PC-3 (cell line): ENCODE data around the gene MRPL50. TPM values are rescaled to one million over a fixed set of nuclear protein-coding genes. Genes with fewer than 3 reads are reported as not detected.
A peak's percentile ranks its signal among the peaks of the same experiment; 100 is the strongest.

ENCODE experiments used
- ATAC-seq: fragments of 200-7000 bp; cut with Tn5 transposase; 2 replicates; pipeline ENCODE4 v1.9.1; 2020; ENCODE audit warnings: mild to moderate bottlenecking, moderate library complexity
- BruUV-seq: library from RNA; stranded (reverse); fragments of 400-500 nt; replicated peaks from 2 replicates; lab custom pipeline; 2021; lab: Mats Ljungman, UMichigan
- CTCF ChIA-PET: fragments of 300-600 bp; sonication (Branson Sonifier 250); formaldehyde crosslinking; loops from one replicate; lab custom pipeline; 2022; ENCODE audit warnings: antibody characterized with exemption; lab: Charles Lee
- POLR2A ChIA-PET: fragments of 300-600 bp; sonication (Branson Sonifier 250); formaldehyde crosslinking; loops from one replicate; lab custom pipeline; 2022; ENCODE audit warnings: antibody characterized with exemption; ENCODE audit not compliant: unreplicated experiment; lab: Charles Lee
- DNase-seq: peaks from one replicate; pipeline ENCODE4 v3.0.0-alpha.2; 2015
- H2AFZ ChIP-seq: fragments of 300-600 bp; sonication (generic); 2 replicates; pipeline ENCODE4 v1.6.0; 2016; ENCODE audit warnings: antibody characterized with exemption, low read length
- H3F3A ChIP-seq: fragments of 300-600 bp; sonication (generic); one replicate; pipeline ENCODE4 v1.6.0; 2017; ENCODE audit warnings: antibody characterized with exemption, low read length, control low read depth, mild to moderate bottlenecking; ENCODE audit not compliant: unreplicated experiment
- H3K27ac ChIP-seq: fragments of 300-600 bp; sonication (generic); 2 replicates; pipeline ENCODE4 v1.5.1; 2016; ENCODE audit warnings: mild to moderate bottlenecking, low read length
- H3K27me3 ChIP-seq: fragments of 300-600 bp; sonication (generic); 2 replicates; pipeline ENCODE4 v1.6.1; 2016; ENCODE audit warnings: low read length, mixed read lengths
- H3K36me3 ChIP-seq: fragments of 300-600 bp; sonication (generic); 2 replicates; pipeline ENCODE4 v1.6.1; 2016; ENCODE audit warnings: low read depth, mixed run types, low read length, mixed read lengths
- H3K4me1 ChIP-seq: fragments of 300-600 bp; sonication (generic); 2 replicates; pipeline ENCODE4 v1.5.1; 2016; ENCODE audit warnings: low read length; ENCODE audit not compliant: insufficient read depth
- H3K4me2 ChIP-seq: fragments of 300-600 bp; sonication (generic); 2 replicates; pipeline ENCODE4 v1.6.0; 2016; ENCODE audit warnings: low read length
- H3K4me3 ChIP-seq: fragments of 300-600 bp; sonication (generic); 2 replicates; pipeline ENCODE4 v1.5.1; 2016; ENCODE audit warnings: mild to moderate bottlenecking, low read length, mixed read lengths
- H3K79me2 ChIP-seq: fragments of 300-600 bp; sonication (generic); 2 replicates; pipeline ENCODE4 v1.6.1; 2017; ENCODE audit warnings: low read length, mixed read lengths
- H3K9ac ChIP-seq: fragments of 300-600 bp; sonication (generic); 2 replicates; pipeline ENCODE4 v1.6.0; 2016; ENCODE audit warnings: mild to moderate bottlenecking, low read length
- H3K9me2 ChIP-seq: fragments of 300-600 bp; sonication (generic); replicated peaks from 2 replicates; pipeline ENCODE4 v1.6.1; 2016; ENCODE audit warnings: mixed run types, low read length, mixed read lengths
- H3K9me3 ChIP-seq: fragments of 300-600 bp; sonication (generic); 2 replicates; pipeline ENCODE4 v1.6.1; 2016; ENCODE audit warnings: low read length, mixed read lengths
- H4K20me1 ChIP-seq: fragments of 300-600 bp; sonication (generic); 2 replicates; pipeline ENCODE4 v1.6.1; 2016; ENCODE audit warnings: low read length, mixed read lengths
- EZH2 ChIP-seq: fragments of 300-600 bp; sonication (generic); IDR thresholded peaks from one replicate; pipeline ENCODE4 v1.6.1; 2017; ENCODE audit warnings: antibody characterized with exemption, mild to moderate bottlenecking, low read length; ENCODE audit not compliant: unreplicated experiment
- EZH2phosphoT487 ChIP-seq: fragments of 300-600 bp; sonication (generic); IDR thresholded peaks from 2 replicates; pipeline ENCODE4 v1.6.1; 2018; ENCODE audit warnings: mild to moderate bottlenecking, antibody characterized with exemption, low read length, borderline replicate concordance
- intact Hi-C: fragments of 100-400 bp; cut with micrococcal nuclease; formaldehyde crosslinking; loops from 2 replicates; pipeline ENCODE4 v1.9.0; 2023
- total RNA-seq: library from RNA; depleted of rRNA; stranded (reverse); fragments of >200 nt; gene quantifications from 2 replicates; pipeline ENCODE4 v1.2.3, GENCODE V29; 2014
- TF ChIP-seq, protein P1 (sequence below): fragments of 300-600 bp; sonication (generic); conservative IDR thresholded peaks from 2 replicates; pipeline ENCODE4 v1.5.1; 2017; ENCODE audit warnings: antibody characterized with exemption, low read depth, mild to moderate bottlenecking, low read length

The MRPL50 gene
- total RNA-seq, 1 experiment from 2014 or later: 10.2 TPM

DNA sequence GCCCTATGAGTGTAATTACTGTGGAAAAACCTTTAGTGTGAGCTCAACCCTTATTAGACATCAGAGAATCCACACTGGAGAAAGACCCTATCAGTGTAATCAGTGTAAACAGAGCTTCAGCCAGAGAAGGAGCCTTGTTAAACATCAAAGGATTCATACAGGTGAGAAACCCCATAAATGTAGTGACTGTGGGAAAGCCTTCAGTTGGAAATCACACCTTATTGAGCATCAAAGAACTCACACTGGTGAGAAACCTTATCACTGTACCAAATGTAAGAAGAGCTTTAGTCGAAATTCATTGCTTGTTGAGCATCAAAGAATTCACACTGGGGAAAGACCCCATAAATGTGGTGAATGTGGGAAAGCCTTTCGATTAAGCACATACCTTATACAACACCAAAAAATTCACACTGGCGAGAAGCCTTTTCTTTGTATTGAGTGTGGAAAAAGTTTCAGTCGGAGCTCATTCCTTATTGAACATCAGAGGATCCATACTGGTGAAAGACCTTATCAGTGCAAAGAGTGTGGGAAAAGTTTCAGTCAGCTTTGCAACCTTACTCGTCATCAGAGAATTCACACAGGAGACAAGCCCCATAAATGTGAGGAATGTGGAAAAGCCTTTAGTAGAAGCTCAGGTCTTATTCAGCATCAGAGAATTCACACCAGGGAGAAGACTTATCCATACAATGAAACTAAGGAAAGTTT lies 10.1 kb upstream of the MRPL50 start:
- BruUV-seq: no TSS peak
- POLR2A ChIA-PET: no interaction called here

DNA sequence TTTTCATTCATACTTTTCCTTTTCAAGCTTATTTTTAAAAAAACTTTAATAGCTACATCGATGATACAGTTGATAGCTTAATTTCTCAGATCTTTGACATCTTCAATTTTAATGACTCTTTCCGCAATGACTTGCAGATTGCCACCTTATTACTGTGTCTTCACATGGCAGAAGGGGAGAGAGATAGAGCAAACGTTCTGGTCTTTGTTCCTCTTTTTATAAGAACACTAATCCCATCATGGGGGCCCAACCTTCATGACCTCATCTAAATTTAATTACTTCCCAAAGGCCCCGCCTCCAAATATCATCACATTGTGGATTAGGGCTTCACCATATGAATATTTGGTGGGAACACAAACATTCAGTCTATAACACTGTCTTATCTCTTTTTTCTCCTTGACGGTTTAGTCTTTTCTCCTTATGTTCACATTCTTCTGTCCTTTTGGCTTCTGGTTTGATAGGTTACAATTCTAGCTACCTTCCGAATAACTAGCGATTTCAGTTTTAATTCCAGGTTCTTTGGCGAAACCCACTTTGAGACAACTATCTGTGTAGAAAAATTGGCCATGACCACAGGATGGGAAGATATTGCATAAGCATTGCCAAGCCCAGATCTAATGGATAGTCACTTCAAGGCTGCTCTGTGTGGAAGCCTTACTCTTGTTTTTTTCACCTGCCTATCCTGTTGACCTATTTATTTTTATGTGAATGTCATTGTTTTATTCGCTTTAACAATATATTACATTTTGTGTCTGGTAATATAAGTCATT lies 5.3 kb upstream of the MRPL50 start:
- H3K9ac ChIP-seq: no peak overlapping the region
- ATAC-seq: no peak
- no peak for TF ChIP-seq EZH2phosphoT487
- TF ChIP-seq, protein P1, sequence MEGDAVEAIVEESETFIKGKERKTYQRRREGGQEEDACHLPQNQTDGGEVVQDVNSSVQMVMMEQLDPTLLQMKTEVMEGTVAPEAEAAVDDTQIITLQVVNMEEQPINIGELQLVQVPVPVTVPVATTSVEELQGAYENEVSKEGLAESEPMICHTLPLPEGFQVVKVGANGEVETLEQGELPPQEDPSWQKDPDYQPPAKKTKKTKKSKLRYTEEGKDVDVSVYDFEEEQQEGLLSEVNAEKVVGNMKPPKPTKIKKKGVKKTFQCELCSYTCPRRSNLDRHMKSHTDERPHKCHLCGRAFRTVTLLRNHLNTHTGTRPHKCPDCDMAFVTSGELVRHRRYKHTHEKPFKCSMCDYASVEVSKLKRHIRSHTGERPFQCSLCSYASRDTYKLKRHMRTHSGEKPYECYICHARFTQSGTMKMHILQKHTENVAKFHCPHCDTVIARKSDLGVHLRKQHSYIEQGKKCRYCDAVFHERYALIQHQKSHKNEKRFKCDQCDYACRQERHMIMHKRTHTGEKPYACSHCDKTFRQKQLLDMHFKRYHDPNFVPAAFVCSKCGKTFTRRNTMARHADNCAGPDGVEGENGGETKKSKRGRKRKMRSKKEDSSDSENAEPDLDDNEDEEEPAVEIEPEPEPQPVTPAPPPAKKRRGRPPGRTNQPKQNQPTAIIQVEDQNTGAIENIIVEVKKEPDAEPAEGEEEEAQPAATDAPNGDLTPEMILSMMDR: no peak
- no peak for TF ChIP-seq EZH2
- no peaks in the 10 kb centered on the region for H3F3A ChIP-seq
- H3K79me2 ChIP-seq: peaks cover 20% of the 10 kb centered on the region
- no peak overlapping the region for H3K4me3 ChIP-seq
- no peak overlapping the region for H3K27ac ChIP-seq
- no peaks in the 10 kb centered on the region for H3K9me2 ChIP-seq
- H3K4me1 ChIP-seq: no peaks in the 10 kb centered on the region
- BruUV-seq: no TSS peak
- intact Hi-C loops: no loop called here
- H3K9me3 ChIP-seq: peaks cover 13% of the 10 kb centered on the region
- H3K36me3 ChIP-seq: peaks cover 83% of the 10 kb centered on the region
- no peak overlapping the region for H2AFZ ChIP-seq
- H3K4me2 ChIP-seq: no peak overlapping the region
- ChIA-PET POLR2A (no interaction called here), CTCF (no interaction called here)
- no peaks in the 10 kb centered on the region for H4K20me1 ChIP-seq
- H3K27me3 ChIP-seq: no peaks in the 10 kb centered on the region
- DNase-seq: no peak

More for the DNA sequence above, 10.1 kb upstream of the MRPL50 start:
- Histone ChIP-seq H2AFZ (no peak overlapping the region), H3K9me3 (peaks cover 25% of the 10 kb centered on the region), H3K36me3 (peaks cover 60% of the 10 kb centered on the region), H3K79me2 (no peaks in the 10 kb centered on the region), H3K4me2 (no peak overlapping the region), H4K20me1 (no peaks in the 10 kb centered on the region), H3K27ac (no peak overlapping the region), H3K9me2 (no peaks in the 10 kb centered on the region), H3K4me1 (no peaks in the 10 kb centered on the region), H3F3A (no peaks in the 10 kb centered on the region), H3K9ac (no peak overlapping the region), H3K27me3 (no peaks in the 10 kb centered on the region), H3K4me3 (peak overlapping the region; percentile 24; the same call in 1 of the 2 replicates)
- DNase-seq: no peak
- ATAC-seq: no peak
- intact Hi-C loops: no loop called here
- CTCF ChIA-PET: no interaction called here
- TF ChIP-seq EZH2: no peak
- TF ChIP-seq, protein P1: no peak
- no peak for TF ChIP-seq EZH2phosphoT487
